PC-9 (cell line): ENCODE data around the gene TTC7B.

Experiments
- CTCF ChIP-seq: fragments of 200-600 bp; sonication (generic); conservative IDR thresholded peaks from 2 replicates; pipeline ENCODE4 v1.6.1; 2017; ENCODE audit warnings: mixed run types, antibody characterized with exemption, mild to moderate bottlenecking, moderate library complexity
- EZH2 ChIP-seq: fragments of 200-600 bp; sonication (generic); IDR thresholded peaks from 2 replicates; pipeline ENCODE4 v1.8.0; 2017; ENCODE audit warnings: antibody characterized with exemption, low read depth

GRCh38 chr14:90523544-90523943 is 292.7 kb downstream of the TTC7B start:
- TF ChIP-seq CTCF (no peak), EZH2 (no peak)
